HepG2 (cell line): ENCODE results near the gene BLOC1S1.
"Not testable (repeated sequence)": the region's sequence is repeated elsewhere in the genome, so short reads cannot be mapped to it uniquely, and the experiment has no call there.

Experiments
- CHD2 ChIP-seq: IDR thresholded peaks from 2 replicates; pipeline ENCODE4 v1.6.1; 2011; ENCODE audit warnings: low read depth, low read length, improper control_type of control experiment
- GABPA ChIP-seq, 2 experiments: IDR thresholded peaks; 2 replicates each; pipeline ENCODE4 v1.6.1; 2011 to 2016; ENCODE audit warnings: low read depth in 2 of 2, low read length in 1 of 2, missing biosample characterization in 1 of 2, missing genetic modification characterization in 1 of 2
- HNF1A ChIP-seq, 2 experiments: sonication (generic) in 1 of 2; formaldehyde crosslinking in 1 of 2; IDR thresholded peaks; 2 replicates each; pipeline versions ENCODE4 v1.4.0 to v1.6.1; 2016 to 2020; ENCODE audit warnings: borderline replicate concordance in 1 of 2, low read depth in 1 of 2, mild to moderate bottlenecking in 1 of 2, missing genetic modification reagents in 1 of 2
- IRF2 ChIP-seq: IDR thresholded peaks from 2 replicates; pipeline ENCODE4 v1.6.1; 2018; ENCODE audit warnings: missing genetic modification reagents, missing compliant biosample characterization
- IRF9 ChIP-seq: sonication (generic); formaldehyde crosslinking; IDR thresholded peaks from 2 replicates; pipeline ENCODE4 v1.8.0; 2022; ENCODE audit warnings: missing genetic modification reagents, mild to moderate bottlenecking, borderline replicate concordance
- KDM5A ChIP-seq: fragments of 200-600 bp; sonication (generic); IDR thresholded peaks from 2 replicates; pipeline ENCODE4 v1.7.0; 2018; ENCODE audit warnings: antibody characterized with exemption, mild to moderate bottlenecking, low read length, borderline replicate concordance
- NBN ChIP-seq: fragments of 450-650 bp; conservative IDR thresholded peaks from 2 replicates; pipeline ENCODE4 v1.6.1; 2017
- PTBP1 ChIP-seq: fragments of 200-400 bp; formaldehyde crosslinking; IDR thresholded peaks from 2 replicates; pipeline ENCODE4 v1.6.1; 2018; ENCODE audit warnings: low read length, low read depth; ENCODE audit not compliant: poor library complexity, severe bottlenecking
- TARDBP ChIP-seq: sonication (generic); formaldehyde crosslinking; IDR thresholded peaks from 2 replicates; pipeline ENCODE4 v1.8.0; 2022; ENCODE audit warnings: mild to moderate bottlenecking, missing genetic modification reagents
- ZBTB40 ChIP-seq, 2 experiments: fragments of 450-650 bp in 1 of 2; sonication (generic) in 1 of 2; formaldehyde crosslinking in 1 of 2; IDR thresholded peaks; 2 replicates each; pipeline versions ENCODE4 v1.6.1 to v1.8.0; 2016 to 2022; ENCODE audit warnings: antibody characterized with exemption in 1 of 2, mild to moderate bottlenecking in 1 of 2, missing genetic modification reagents in 1 of 2
- ZFP36L1 ChIP-seq: sonication (generic); formaldehyde crosslinking; IDR thresholded peaks from 2 replicates; pipeline ENCODE4 v1.8.0; 2022; ENCODE audit warnings: mild to moderate bottlenecking, missing genetic modification reagents, moderate library complexity
- ZNF407 ChIP-seq: sonication (generic); formaldehyde crosslinking; IDR thresholded peaks from one replicate; pipeline ENCODE4 v1.5.1; 2020; ENCODE audit warnings: mild to moderate bottlenecking, missing genetic modification reagents; ENCODE audit errors: not compliant biosample characterization

GRCh38 chr12:55758575-55758974 lies 42.7 kb downstream of the BLOC1S1 start:
- TF ChIP-seq ZNF407 (CRISPR knock-in tag); HNF1A (IDR thresholded peaks at IDR 0.05; ENCODE audit: low read depth); HNF1A (CRISPR knock-in tag; IDR thresholded peaks at IDR 0.05; ENCODE audit: borderline replicate concordance); ZBTB40 (IDR thresholded peaks at IDR 0.05); ZBTB40 (CRISPR knock-in tag; IDR thresholded peaks at IDR 0.05); IRF2; IRF9 (CRISPR knock-in tag); NBN; PTBP1; ZFP36L1 (CRISPR knock-in tag); KDM5A; GABPA (IDR thresholded peaks at IDR 0.05; ENCODE audit: low read depth, low read length); GABPA (CRISPR knock-in tag; IDR thresholded peaks at IDR 0.05; ENCODE audit: low read depth); TARDBP; CHD2: not testable (repeated sequence)
